ENCODE results near the gene COQ8A.

COQ8A gene

GRCh38 chr1:226908419-226908818 lies 31.7 kb upstream of the COQ8A start:
- no peak overlapping the region for H3K27ac ChIP-seq
- no peak for DNase-seq (ENCODE audit: low spot score)
- TF ChIP-seq CTCF (IDR thresholded peaks at IDR 0.05): no peak
- no peak overlapping the region for H3K4me3 ChIP-seq

DNA sequence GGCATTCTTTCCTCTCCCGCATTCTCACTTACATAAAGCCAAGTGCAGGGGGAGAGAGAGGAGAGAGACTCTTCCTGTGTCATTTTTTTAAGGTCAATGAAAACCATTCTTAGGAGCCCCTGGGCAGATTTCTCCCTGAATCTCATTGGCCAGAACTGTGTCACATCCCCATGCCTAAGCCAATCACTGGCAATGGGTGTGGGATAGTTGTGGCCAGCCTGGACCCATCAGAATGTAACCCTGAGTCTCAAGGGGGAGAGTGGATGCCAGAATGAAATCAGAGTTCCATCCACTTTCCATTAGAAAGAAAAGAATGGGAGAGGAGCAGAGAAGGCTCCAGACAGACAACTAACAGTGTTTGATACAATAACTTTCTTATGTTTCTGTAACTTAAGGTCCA lies 31.2 kb upstream of the COQ8A start:
- no peak for TF ChIP-seq CTCF (IDR thresholded peaks at IDR 0.05)
- no peak for DNase-seq (ENCODE audit: low spot score)

GRCh38 chr1:226912587-226913176 lies 27.4 kb upstream of the COQ8A start:
- Histone ChIP-seq H3K27ac (no peak overlapping the region), H3K4me3 (no peak overlapping the region)
- DNase-seq (ENCODE audit: low spot score): peak; percentile 73
- no peak for TF ChIP-seq CTCF (IDR thresholded peaks at IDR 0.05)

More for the DNA sequence above, 31.2 kb upstream of the COQ8A start:
- Histone ChIP-seq H3K27ac (no peak overlapping the region), H3K4me3 (no peak overlapping the region)

DNA sequence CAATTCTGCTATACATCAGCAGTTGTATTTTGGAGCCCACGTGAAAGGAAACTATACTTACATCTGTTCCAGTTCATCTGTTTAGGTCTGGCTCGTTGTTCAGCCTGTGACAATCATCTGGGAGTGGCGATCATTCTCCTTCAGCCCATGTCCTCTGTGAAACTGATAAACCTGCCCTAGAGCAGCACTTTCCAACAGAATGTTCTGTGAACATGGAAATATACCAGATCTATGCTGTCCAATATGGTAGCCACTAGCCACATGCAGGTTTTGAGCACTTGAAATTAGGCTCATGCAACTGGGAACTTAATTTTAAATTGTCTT lies 24.5 kb upstream of the COQ8A start:
- DNase-seq (ENCODE audit: low spot score): no peak
- TF ChIP-seq CTCF (IDR thresholded peaks at IDR 0.05): no peak
- H3K27ac ChIP-seq: no peak overlapping the region
- no peak overlapping the region for H3K4me3 ChIP-seq

DNA sequence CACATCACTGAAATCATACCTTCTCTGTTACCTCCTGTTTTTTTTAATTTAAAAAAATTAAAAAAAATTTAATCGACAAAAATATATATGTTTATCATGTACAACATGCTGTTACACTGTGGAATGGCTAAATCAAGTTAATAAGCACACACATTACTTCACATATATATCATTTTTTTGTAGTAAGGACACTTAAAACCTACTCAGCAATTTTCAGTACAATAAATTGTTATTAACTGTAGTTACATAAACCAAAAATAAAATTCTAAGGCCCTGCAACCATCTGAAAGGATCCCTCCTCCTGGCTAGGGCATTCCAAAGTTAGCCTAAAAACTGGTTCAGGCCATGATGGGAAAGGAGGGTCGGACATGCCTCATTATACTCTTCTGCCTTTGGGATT lies 23.6 kb upstream of the COQ8A start:
- DNase-seq (ENCODE audit: low spot score): no peak
- Histone ChIP-seq H3K4me3 (no peak overlapping the region), H3K27ac (no peak overlapping the region)

GRCh38 chr1:226919587-226919986 lies 20.5 kb upstream of the COQ8A start:
- Histone ChIP-seq H3K4me3 (no peak overlapping the region), H3K27ac (peak overlapping the region in 1 of 2 donors; percentile 38)
- DNase-seq (ENCODE audit: low spot score): peak; percentile 35
- TF ChIP-seq CTCF (IDR thresholded peaks at IDR 0.05): no peak

More for the DNA sequence above, 23.6 kb upstream of the COQ8A start:
- TF ChIP-seq CTCF (IDR thresholded peaks at IDR 0.05): no peak

- Histone ChIP-seq H3K27ac (peak overlapping the region in 1 of 2 donors; percentile 38), H3K4me3 (no peak overlapping the region)
- no peak for TF ChIP-seq CTCF (IDR thresholded peaks at IDR 0.05)
- DNase-seq (ENCODE audit: low spot score): no peak
Observed at GRCh38 chr1:226919995-226920394, 20.1 kb upstream of the COQ8A start.

Measured in coronary artery (tissue), 2 donors.